ENCODE data around the gene ZBTB14.

DNA sequence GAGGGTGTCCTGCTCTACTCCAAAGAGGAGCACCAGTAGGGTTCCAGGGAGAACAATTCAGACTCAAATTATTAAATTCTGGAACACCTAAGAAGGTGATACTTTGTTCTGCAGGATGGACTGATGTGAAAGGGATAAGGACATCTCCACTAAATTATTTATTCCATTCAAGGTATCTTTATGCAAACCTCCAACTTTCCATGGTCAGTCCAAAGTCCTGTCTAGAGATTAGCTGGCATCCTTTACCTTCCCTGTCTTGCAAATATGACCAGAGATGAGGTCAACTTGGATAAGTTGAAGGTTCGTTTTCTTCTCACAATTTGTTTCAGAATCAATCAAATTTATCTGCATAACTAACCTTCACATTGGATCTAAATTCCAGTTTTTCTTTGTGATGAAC, 8.7 kb upstream of the ZBTB14 start:
- TF ChIP-seq, protein P1, sequence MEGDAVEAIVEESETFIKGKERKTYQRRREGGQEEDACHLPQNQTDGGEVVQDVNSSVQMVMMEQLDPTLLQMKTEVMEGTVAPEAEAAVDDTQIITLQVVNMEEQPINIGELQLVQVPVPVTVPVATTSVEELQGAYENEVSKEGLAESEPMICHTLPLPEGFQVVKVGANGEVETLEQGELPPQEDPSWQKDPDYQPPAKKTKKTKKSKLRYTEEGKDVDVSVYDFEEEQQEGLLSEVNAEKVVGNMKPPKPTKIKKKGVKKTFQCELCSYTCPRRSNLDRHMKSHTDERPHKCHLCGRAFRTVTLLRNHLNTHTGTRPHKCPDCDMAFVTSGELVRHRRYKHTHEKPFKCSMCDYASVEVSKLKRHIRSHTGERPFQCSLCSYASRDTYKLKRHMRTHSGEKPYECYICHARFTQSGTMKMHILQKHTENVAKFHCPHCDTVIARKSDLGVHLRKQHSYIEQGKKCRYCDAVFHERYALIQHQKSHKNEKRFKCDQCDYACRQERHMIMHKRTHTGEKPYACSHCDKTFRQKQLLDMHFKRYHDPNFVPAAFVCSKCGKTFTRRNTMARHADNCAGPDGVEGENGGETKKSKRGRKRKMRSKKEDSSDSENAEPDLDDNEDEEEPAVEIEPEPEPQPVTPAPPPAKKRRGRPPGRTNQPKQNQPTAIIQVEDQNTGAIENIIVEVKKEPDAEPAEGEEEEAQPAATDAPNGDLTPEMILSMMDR (conservative IDR thresholded peaks at IDR 0.05; ENCODE audit: low read length) = no peak
- TF ChIP-seq EZH2phosphoT487 (IDR thresholded peaks at IDR 0.05; ENCODE audit: borderline replicate concordance, low read depth, low read length) = no peak
